ENCODE measurements around the gene RABGAP1L.
"Not testable (repeated sequence)": the region's sequence is repeated elsewhere in the genome, so short reads cannot be mapped to it uniquely, and the experiment has no call there.

RABGAP1L gene

GRCh38 chr1:174649572-174649971, 490.3 kb downstream of the RABGAP1L start:
- not testable (repeated sequence) for H2BK15ac ChIP-seq (ENCODE audit: low read length); H3K23ac ChIP-seq (ENCODE audit: low read depth, low read length, poor library complexity); H3K79me1 ChIP-seq (ENCODE audit: low read depth, low read length); H3K9ac ChIP-seq (ENCODE audit: low read depth, low read length, poor library complexity); H3K18ac ChIP-seq (ENCODE audit: low read length); H3K36me3 ChIP-seq (replicated peaks in 1 of 2; ENCODE audit: control insufficient read depth in 2 of 2, insufficient read depth in 2 of 2, low read length in 2 of 2); H3K27me3 ChIP-seq (ENCODE audit: control insufficient read depth in 3 of 3, insufficient read depth in 3 of 3, low read depth in 1 of 3, low read length in 3 of 3); H2BK5ac ChIP-seq (ENCODE audit: low read length); H3K14ac ChIP-seq (ENCODE audit: low read length); H3K27ac ChIP-seq (replicated peaks; ENCODE audit: low read length); H3K4me1 ChIP-seq (ENCODE audit: control insufficient read depth in 2 of 2, insufficient read depth in 1 of 2, low read depth in 1 of 2, low read length in 2 of 2); DNase-seq (ENCODE audit: low spot score); H3K4ac ChIP-seq (ENCODE audit: low read length); H2BK120ac ChIP-seq (ENCODE audit: low read depth, low read length); H3K4me3 ChIP-seq (ENCODE audit: low read length in 2 of 2); H2BK12ac ChIP-seq (ENCODE audit: low read length); H4K8ac ChIP-seq (ENCODE audit: low read depth, low read length); H2AK5ac ChIP-seq (ENCODE audit: low read depth, low read length); H3K9me3 ChIP-seq (replicated peaks in 1 of 2; ENCODE audit: control insufficient read depth in 2 of 2, insufficient read depth in 1 of 2, low read depth in 1 of 2, low read length in 2 of 2); H4K91ac ChIP-seq (ENCODE audit: low read depth, low read length, poor library complexity); H3K4me2 ChIP-seq (ENCODE audit: insufficient read depth, low read length, poor library complexity, severe bottlenecking); H2AFZ ChIP-seq (ENCODE audit: low read length)
- WGBS, 2 donors (ENCODE audit: extremely low coverage in 2 of 2, insufficient read length in 2 of 2, insufficient replicate concordance in 1 of 2), result no CpG with 5 or more reads among the region's 2 CpGs

- H3K4ac ChIP-seq (ENCODE audit: low read length), result no peak overlapping the region
- no peak overlapping the region for H3K4me2 ChIP-seq (ENCODE audit: insufficient read depth, low read length, poor library complexity, severe bottlenecking)
- no peak overlapping the region for H2AK5ac ChIP-seq (ENCODE audit: low read depth, low read length)
- H3K9me3 ChIP-seq (replicated peaks in 1 of 2; ENCODE audit: control insufficient read depth in 2 of 2, insufficient read depth in 1 of 2, low read depth in 1 of 2, low read length in 2 of 2), result peaks cover 0 to 2% of the 10 kb centered on the region in 2 donors
- no peak overlapping the region for H2BK15ac ChIP-seq (ENCODE audit: low read length)
- peak overlapping the region; percentile 87 for H2AFZ ChIP-seq (ENCODE audit: low read length)
- no peak overlapping the region for H3K14ac ChIP-seq (ENCODE audit: low read length)
- no peak overlapping the region for H4K8ac ChIP-seq (ENCODE audit: low read depth, low read length)
- no peak overlapping the region for H2BK120ac ChIP-seq (ENCODE audit: low read depth, low read length)
- H3K79me1 ChIP-seq (ENCODE audit: low read depth, low read length), result no peaks in the 10 kb centered on the region
- H3K36me3 ChIP-seq (replicated peaks in 1 of 2; ENCODE audit: control insufficient read depth in 2 of 2, insufficient read depth in 2 of 2, low read length in 2 of 2), result no peaks in the 10 kb centered on the region
- H3K4me1 ChIP-seq (ENCODE audit: control insufficient read depth in 2 of 2, insufficient read depth in 1 of 2, low read depth in 1 of 2, low read length in 2 of 2), result peaks cover 6 to 8% of the 10 kb centered on the region in 2 donors
- H3K9ac ChIP-seq (ENCODE audit: low read depth, low read length, poor library complexity), result no peak overlapping the region
- peak; percentile 3 for DNase-seq (ENCODE audit: low spot score)
- no peaks in the 10 kb centered on the region for H3K27me3 ChIP-seq (ENCODE audit: control insufficient read depth in 3 of 3, insufficient read depth in 3 of 3, low read depth in 1 of 3, low read length in 3 of 3)
- peak overlapping the region; percentile 49 for H3K27ac ChIP-seq (replicated peaks; ENCODE audit: low read length)
- H3K18ac ChIP-seq (ENCODE audit: low read length), result peak overlapping the region; percentile 89
- no CpG with 5 or more reads among the region's 8 CpGs for WGBS, 2 donors (ENCODE audit: extremely low coverage in 2 of 2, insufficient read length in 2 of 2, insufficient replicate concordance in 1 of 2)
- H2BK5ac ChIP-seq (ENCODE audit: low read length), result no peak overlapping the region
- H3K23ac ChIP-seq (ENCODE audit: low read depth, low read length, poor library complexity), result no peak overlapping the region
- no peak overlapping the region for H4K91ac ChIP-seq (ENCODE audit: low read depth, low read length, poor library complexity)
- no peak overlapping the region for H2BK12ac ChIP-seq (ENCODE audit: low read length)
- no peak overlapping the region for H3K4me3 ChIP-seq (ENCODE audit: low read length in 2 of 2)
Observed at GRCh38 chr1:174652569-174653280, 493.4 kb downstream of the RABGAP1L start.

- H2BK15ac ChIP-seq (ENCODE audit: low read length), result no peak overlapping the region
- no peak for DNase-seq (ENCODE audit: low spot score)
- no peak overlapping the region for H4K91ac ChIP-seq (ENCODE audit: low read depth, low read length, poor library complexity)
- no peak overlapping the region for H2AK5ac ChIP-seq (ENCODE audit: low read depth, low read length)
- H3K18ac ChIP-seq (ENCODE audit: low read length), result no peak overlapping the region
- no peaks in the 10 kb centered on the region for H3K79me1 ChIP-seq (ENCODE audit: low read depth, low read length)
- H3K9ac ChIP-seq (ENCODE audit: low read depth, low read length, poor library complexity), result no peak overlapping the region
- no peak overlapping the region for H3K23ac ChIP-seq (ENCODE audit: low read depth, low read length, poor library complexity)
- no peaks in the 10 kb centered on the region for H3K36me3 ChIP-seq (replicated peaks in 1 of 2; ENCODE audit: control insufficient read depth in 2 of 2, insufficient read depth in 2 of 2, low read length in 2 of 2)
- no peaks in the 10 kb centered on the region for H3K27me3 ChIP-seq (ENCODE audit: control insufficient read depth in 3 of 3, insufficient read depth in 3 of 3, low read depth in 1 of 3, low read length in 3 of 3)
- H3K4me1 ChIP-seq (ENCODE audit: control insufficient read depth in 2 of 2, insufficient read depth in 1 of 2, low read depth in 1 of 2, low read length in 2 of 2), result peaks cover 6 to 8% of the 10 kb centered on the region in 2 donors
- no peak overlapping the region for H3K14ac ChIP-seq (ENCODE audit: low read length)
- no peak overlapping the region for H3K4me3 ChIP-seq (ENCODE audit: low read length in 2 of 2)
- no peak overlapping the region for H3K4me2 ChIP-seq (ENCODE audit: insufficient read depth, low read length, poor library complexity, severe bottlenecking)
- H4K8ac ChIP-seq (ENCODE audit: low read depth, low read length), result no peak overlapping the region
- no peak overlapping the region for H2BK120ac ChIP-seq (ENCODE audit: low read depth, low read length)
- H2BK5ac ChIP-seq (ENCODE audit: low read length), result no peak overlapping the region
- no peak overlapping the region for H2BK12ac ChIP-seq (ENCODE audit: low read length)
- H3K4ac ChIP-seq (ENCODE audit: low read length), result no peak overlapping the region
- no peak overlapping the region for H3K27ac ChIP-seq (replicated peaks; ENCODE audit: low read length)
- no peak overlapping the region for H2AFZ ChIP-seq (ENCODE audit: low read length)
- H3K9me3 ChIP-seq (replicated peaks in 1 of 2; ENCODE audit: control insufficient read depth in 2 of 2, insufficient read depth in 1 of 2, low read depth in 1 of 2, low read length in 2 of 2), result peaks cover 0 to 5% of the 10 kb centered on the region in 2 donors
Observed at GRCh38 chr1:174654560-174654959, 495.2 kb downstream of the RABGAP1L start.

GRCh38 chr1:174656409-174657059, 497.2 kb downstream of the RABGAP1L start:
- no peak overlapping the region for H4K91ac ChIP-seq (ENCODE audit: low read depth, low read length, poor library complexity)
- no peak overlapping the region for H3K4me3 ChIP-seq (ENCODE audit: low read length in 2 of 2)
- no peak overlapping the region for H3K18ac ChIP-seq (ENCODE audit: low read length)
- no peaks in the 10 kb centered on the region for H3K27me3 ChIP-seq (ENCODE audit: control insufficient read depth in 3 of 3, insufficient read depth in 3 of 3, low read depth in 1 of 3, low read length in 3 of 3)
- H3K36me3 ChIP-seq (replicated peaks in 1 of 2; ENCODE audit: control insufficient read depth in 2 of 2, insufficient read depth in 2 of 2, low read length in 2 of 2), result no peaks in the 10 kb centered on the region
- peaks cover 6 to 8% of the 10 kb centered on the region in 2 donors for H3K4me1 ChIP-seq (ENCODE audit: control insufficient read depth in 2 of 2, insufficient read depth in 1 of 2, low read depth in 1 of 2, low read length in 2 of 2)
- no peak overlapping the region for H3K27ac ChIP-seq (replicated peaks; ENCODE audit: low read length)
- H2AK5ac ChIP-seq (ENCODE audit: low read depth, low read length), result no peak overlapping the region
- no peak overlapping the region for H3K9ac ChIP-seq (ENCODE audit: low read depth, low read length, poor library complexity)
- no peak overlapping the region for H3K4ac ChIP-seq (ENCODE audit: low read length)
- H3K23ac ChIP-seq (ENCODE audit: low read depth, low read length, poor library complexity), result no peak overlapping the region
- no peak overlapping the region for H3K14ac ChIP-seq (ENCODE audit: low read length)
- peaks cover 0 to 5% of the 10 kb centered on the region in 2 donors for H3K9me3 ChIP-seq (replicated peaks in 1 of 2; ENCODE audit: control insufficient read depth in 2 of 2, insufficient read depth in 1 of 2, low read depth in 1 of 2, low read length in 2 of 2)
- H2BK15ac ChIP-seq (ENCODE audit: low read length), result no peak overlapping the region
- WGBS, 2 donors (ENCODE audit: extremely low coverage in 2 of 2, insufficient read length in 2 of 2, insufficient replicate concordance in 1 of 2), result no CpG with 5 or more reads among the region's 1 CpG
- H3K4me2 ChIP-seq (ENCODE audit: insufficient read depth, low read length, poor library complexity, severe bottlenecking), result no peak overlapping the region
- H2BK12ac ChIP-seq (ENCODE audit: low read length), result no peak overlapping the region
- H2BK5ac ChIP-seq (ENCODE audit: low read length), result no peak overlapping the region
- no peak overlapping the region for H4K8ac ChIP-seq (ENCODE audit: low read depth, low read length)
- DNase-seq (ENCODE audit: low spot score), result no peak
- H2BK120ac ChIP-seq (ENCODE audit: low read depth, low read length), result no peak overlapping the region
- no peaks in the 10 kb centered on the region for H3K79me1 ChIP-seq (ENCODE audit: low read depth, low read length)
- no peak overlapping the region for H2AFZ ChIP-seq (ENCODE audit: low read length)

Measured in neuronal stem cell (in vitro differentiated cells).